ENCODE measurements around the gene STRN4. TPM values are rescaled to one million over a fixed set of nuclear protein-coding genes. Genes with fewer than 3 reads are reported as not detected.
A peak's percentile ranks its signal among the peaks of the same experiment; 100 is the strongest.

Gene STRN4
- total RNA-seq, 1 donor from 2014 or later, result 41.9 TPM

- DNase-seq (ENCODE audit: low spot score), result no peak
Observed at GRCh38 chr19:46745030-46745429, 1.2 kb downstream of the STRN4 start.

- DNase-seq (ENCODE audit: low spot score), result no peak
Observed at GRCh38 chr19:46744005-46744691, 2.1 kb downstream of the STRN4 start.

- DNase-seq (ENCODE audit: low spot score), result no peak
Observed at GRCh38 chr19:46742926-46743480, 3.2 kb downstream of the STRN4 start.

- no peak for DNase-seq (ENCODE audit: low spot score)
Observed at GRCh38 chr19:46741447-46741846, 4.8 kb downstream of the STRN4 start.

- no peak for DNase-seq (ENCODE audit: low spot score)
Observed at GRCh38 chr19:46739290-46739771, 6.9 kb downstream of the STRN4 start.

GRCh38 chr19:46737761-46738171, 8.5 kb downstream of the STRN4 start:
- no peak for DNase-seq (ENCODE audit: low spot score)

- DNase-seq (ENCODE audit: low spot score), result no peak
Observed at GRCh38 chr19:46737298-46737654, 9.0 kb downstream of the STRN4 start.

- no peak for DNase-seq (ENCODE audit: low spot score)
Observed at GRCh38 chr19:46736531-46737297, 9.5 kb downstream of the STRN4 start.

GRCh38 chr19:46733690-46734292, 12.5 kb downstream of the STRN4 start:
- no peak for DNase-seq (ENCODE audit: low spot score)

- peak; percentile 46 for DNase-seq (ENCODE audit: low spot score)
Observed at GRCh38 chr19:46732966-46733689, 13.1 kb downstream of the STRN4 start.

GRCh38 chr19:46732172-46732938, 13.9 kb downstream of the STRN4 start:
- DNase-seq (ENCODE audit: low spot score), result no peak

- DNase-seq (ENCODE audit: low spot score), result no peak
Observed at GRCh38 chr19:46731584-46731983, 14.7 kb downstream of the STRN4 start.

GRCh38 chr19:46731007-46731501, 15.2 kb downstream of the STRN4 start:
- no peak for DNase-seq (ENCODE audit: low spot score)

- DNase-seq (ENCODE audit: low spot score), result no peak
Observed at GRCh38 chr19:46730595-46730994, 15.7 kb downstream of the STRN4 start.

- no peak for DNase-seq (ENCODE audit: low spot score)
Observed at GRCh38 chr19:46730187-46730586, 16.1 kb downstream of the STRN4 start.

- no peak for DNase-seq (ENCODE audit: low spot score)
Observed at GRCh38 chr19:46729696-46730095, 16.6 kb downstream of the STRN4 start.

GRCh38 chr19:46728693-46729339, 17.4 kb downstream of the STRN4 start:
- DNase-seq (ENCODE audit: low spot score), result peak; percentile 53

GRCh38 chr19:46728208-46728607, 18.0 kb downstream of the STRN4 start:
- no peak for DNase-seq (ENCODE audit: low spot score)

GRCh38 chr19:46727757-46728156, 18.5 kb downstream of the STRN4 start:
- DNase-seq (ENCODE audit: low spot score), result no peak

GRCh38 chr19:46726971-46727501, 19.2 kb downstream of the STRN4 start:
- DNase-seq (ENCODE audit: low spot score), result no peak
